ENCODE data around the gene HPSE2.
A peak's percentile ranks its signal among the peaks of the same experiment; 100 is the strongest.
"Not testable (repeated sequence)": the region's sequence is repeated elsewhere in the genome, so short reads cannot be mapped to it uniquely, and the experiment has no call there.

The HPSE2 gene

DNA sequence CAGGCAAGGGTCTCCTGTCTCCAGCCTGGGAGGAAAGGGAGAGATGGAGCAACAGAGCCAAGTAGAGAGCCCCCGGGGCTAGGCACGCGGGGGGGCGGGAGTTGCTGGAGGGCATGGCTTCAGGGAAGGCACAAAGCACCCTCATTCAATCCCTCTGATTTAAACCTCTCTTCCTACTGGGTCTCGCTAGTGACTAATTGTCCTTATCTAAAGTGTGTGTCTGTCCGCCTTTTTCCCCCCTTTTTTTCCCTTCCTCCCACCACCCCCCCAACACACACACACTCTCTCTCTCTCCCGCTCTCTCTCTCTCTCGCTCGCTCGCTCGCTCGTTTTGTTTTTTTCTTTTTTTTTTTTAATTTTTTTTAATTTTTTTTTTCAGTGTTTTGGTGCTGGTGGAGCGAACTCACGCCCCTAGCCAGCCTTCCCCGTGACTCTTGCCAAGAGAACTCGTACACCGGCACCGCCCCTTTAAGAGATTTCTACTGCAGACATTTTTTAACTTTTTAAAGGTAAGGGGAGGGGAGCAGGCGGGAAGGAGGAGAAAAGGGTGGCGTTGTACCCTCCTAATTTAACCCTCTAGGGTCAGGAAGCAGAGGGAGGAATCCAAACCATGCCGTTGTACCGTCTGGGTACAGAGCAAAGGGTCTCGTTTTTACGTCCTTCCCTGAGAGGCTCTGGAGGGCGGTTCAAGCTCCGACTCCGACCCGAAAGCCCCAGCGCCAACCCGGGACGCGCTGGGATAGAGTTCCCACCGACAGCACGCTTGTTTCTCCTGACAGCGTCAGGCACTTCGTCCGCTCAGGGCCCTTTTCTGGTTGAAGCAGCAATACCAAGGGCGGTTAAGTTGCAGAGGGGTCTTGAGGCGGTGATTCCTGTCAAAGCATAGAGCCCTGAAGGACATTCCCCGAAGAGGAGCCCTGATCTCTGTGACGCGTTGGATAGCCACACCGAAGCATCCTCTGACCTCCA is at the start of gene HPSE2:
Gene HPSE2, minus strand, starts transcription at position 195 of the 969 bp plus-strand sequence.
- TF ChIP-seq, protein P1, sequence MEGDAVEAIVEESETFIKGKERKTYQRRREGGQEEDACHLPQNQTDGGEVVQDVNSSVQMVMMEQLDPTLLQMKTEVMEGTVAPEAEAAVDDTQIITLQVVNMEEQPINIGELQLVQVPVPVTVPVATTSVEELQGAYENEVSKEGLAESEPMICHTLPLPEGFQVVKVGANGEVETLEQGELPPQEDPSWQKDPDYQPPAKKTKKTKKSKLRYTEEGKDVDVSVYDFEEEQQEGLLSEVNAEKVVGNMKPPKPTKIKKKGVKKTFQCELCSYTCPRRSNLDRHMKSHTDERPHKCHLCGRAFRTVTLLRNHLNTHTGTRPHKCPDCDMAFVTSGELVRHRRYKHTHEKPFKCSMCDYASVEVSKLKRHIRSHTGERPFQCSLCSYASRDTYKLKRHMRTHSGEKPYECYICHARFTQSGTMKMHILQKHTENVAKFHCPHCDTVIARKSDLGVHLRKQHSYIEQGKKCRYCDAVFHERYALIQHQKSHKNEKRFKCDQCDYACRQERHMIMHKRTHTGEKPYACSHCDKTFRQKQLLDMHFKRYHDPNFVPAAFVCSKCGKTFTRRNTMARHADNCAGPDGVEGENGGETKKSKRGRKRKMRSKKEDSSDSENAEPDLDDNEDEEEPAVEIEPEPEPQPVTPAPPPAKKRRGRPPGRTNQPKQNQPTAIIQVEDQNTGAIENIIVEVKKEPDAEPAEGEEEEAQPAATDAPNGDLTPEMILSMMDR (conservative IDR thresholded peaks at IDR 0.05) = no peak
- TF ChIP-seq ZFX (IDR thresholded peaks at IDR 0.05) = no peak
- H3K27ac ChIP-seq = no peak within 1 kb of the TSS

DNA sequence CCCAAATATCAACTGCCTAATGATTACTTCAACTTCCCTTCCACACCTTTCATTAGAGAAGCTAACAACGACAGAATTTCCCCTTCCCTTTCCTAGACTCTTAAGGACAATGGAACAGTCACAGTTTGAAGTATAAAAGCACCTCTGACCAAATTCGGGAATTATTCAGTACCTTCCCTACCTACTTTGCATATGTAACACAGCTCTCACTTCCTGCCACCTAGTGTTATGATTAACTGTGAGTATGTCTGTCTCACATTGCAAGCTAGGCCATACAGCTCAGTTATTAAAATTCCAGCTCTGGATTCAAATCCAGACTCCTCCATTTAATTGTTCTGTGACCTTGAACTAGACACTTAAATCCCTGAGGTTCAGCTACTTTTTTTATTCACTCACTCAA is 44.8 kb upstream of the HPSE2 start:
- no peak for TF ChIP-seq ZFX (IDR thresholded peaks at IDR 0.05)
- TF ChIP-seq, protein P1 (conservative IDR thresholded peaks at IDR 0.05) = no peak
- no peak overlapping the region for H3K27ac ChIP-seq

DNA sequence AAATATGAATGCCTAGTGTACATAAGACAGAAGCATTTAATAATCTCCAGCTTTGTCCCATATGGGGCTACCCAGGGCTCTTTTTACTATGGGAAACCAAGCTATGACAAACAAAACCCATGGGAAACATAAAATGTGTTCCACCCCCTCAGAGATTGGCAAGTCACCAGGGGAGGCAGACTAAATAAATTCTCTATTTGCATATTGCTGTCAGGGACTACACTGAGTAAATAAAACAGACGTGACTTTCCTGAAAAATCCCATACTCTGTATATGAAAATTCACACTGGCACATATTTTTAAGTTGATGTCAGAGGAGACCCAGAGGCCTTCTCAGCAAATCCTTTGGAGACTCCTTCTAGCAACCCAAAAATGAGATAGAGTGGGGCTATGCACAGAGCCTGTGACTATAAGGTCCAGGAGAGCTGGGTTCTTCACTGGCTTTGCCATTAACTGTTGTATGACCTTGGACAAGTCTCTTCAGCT is 44.0 kb upstream of the HPSE2 start:
- TF ChIP-seq, protein P1 (conservative IDR thresholded peaks at IDR 0.05) = no peak
- TF ChIP-seq ZFX (IDR thresholded peaks at IDR 0.05) = no peak
- H3K27ac ChIP-seq = no peak overlapping the region

DNA sequence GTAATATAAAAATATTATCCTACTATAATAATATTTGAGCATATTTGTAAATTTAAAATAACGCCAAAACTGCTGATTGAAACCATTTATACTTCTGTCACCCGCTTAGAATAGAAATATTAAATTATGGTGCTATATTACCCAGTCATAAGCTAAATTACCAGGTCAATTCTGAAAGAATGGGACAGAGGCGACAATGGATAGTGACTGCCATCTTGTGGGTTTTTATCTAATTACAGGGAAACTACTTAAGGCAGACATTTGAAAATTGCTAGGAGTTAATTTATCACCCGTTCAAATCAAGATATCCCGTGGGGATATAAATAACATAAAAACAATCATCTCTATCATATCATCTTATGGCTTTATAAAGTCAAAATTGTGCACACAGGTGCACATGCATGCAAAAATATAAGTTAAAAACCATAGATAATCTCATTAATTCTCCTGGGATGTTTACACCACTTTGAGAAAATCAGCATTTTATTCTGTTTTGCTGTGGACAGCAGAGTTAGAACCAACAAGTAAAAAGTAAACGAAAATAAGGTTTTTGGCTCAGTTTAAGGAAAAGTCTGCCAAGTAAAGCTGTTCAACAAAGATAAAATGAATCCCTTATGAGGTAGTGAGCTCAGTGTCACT is 41.3 kb upstream of the HPSE2 start:
- TF ChIP-seq, protein P1 (conservative IDR thresholded peaks at IDR 0.05) = peak; percentile 84
- TF ChIP-seq ZFX (IDR thresholded peaks at IDR 0.05) = no peak

DNA sequence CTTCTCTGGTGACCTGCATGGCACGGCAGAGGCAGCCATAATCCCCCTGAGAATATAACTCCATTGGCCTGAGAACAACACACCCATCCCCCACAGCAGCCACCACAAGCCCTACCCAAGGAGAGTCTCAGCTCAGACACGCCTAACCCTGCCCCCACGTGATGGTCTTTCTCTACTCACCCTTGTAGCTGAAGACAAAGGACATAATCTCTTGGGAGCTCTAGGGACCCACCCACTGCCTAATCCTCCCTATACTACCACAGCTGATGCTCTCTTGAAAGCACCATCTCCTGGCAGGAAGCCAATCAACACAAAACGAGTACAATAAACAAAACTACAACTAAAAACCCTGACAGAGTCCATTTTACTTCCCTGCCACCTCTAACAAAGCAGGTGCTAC is 30.7 kb upstream of the HPSE2 start:
- H3K27ac ChIP-seq = no peak overlapping the region
- no peak for TF ChIP-seq ZFX (IDR thresholded peaks at IDR 0.05)
- TF ChIP-seq, protein P1 (conservative IDR thresholded peaks at IDR 0.05) = no peak

More for the DNA sequence above, 41.3 kb upstream of the HPSE2 start:
- H3K27ac ChIP-seq = no peak overlapping the region

DNA sequence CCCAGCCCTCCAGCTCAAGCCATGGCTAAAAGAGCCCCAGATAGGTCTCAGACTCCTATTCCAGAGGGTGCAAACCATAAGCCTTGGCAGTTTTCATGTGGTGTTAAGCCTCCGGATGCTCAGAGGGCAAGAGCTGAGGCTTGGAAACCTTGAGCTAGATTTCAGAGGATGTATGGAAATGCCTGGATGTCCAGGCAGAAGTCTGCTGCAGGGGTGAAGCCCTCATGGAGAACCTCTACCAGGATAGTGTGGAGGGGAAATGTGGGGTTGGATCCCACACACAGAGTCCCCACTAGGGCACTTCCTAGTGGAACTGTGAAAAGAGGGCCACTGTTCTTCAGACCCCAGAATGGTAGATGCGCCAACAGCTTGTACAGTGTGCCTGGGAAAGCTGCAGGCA is 13.2 kb upstream of the HPSE2 start:
- TF ChIP-seq, protein P1 (conservative IDR thresholded peaks at IDR 0.05) = no peak
- TF ChIP-seq ZFX (IDR thresholded peaks at IDR 0.05) = no peak
- H3K27ac ChIP-seq = no peak overlapping the region

DNA sequence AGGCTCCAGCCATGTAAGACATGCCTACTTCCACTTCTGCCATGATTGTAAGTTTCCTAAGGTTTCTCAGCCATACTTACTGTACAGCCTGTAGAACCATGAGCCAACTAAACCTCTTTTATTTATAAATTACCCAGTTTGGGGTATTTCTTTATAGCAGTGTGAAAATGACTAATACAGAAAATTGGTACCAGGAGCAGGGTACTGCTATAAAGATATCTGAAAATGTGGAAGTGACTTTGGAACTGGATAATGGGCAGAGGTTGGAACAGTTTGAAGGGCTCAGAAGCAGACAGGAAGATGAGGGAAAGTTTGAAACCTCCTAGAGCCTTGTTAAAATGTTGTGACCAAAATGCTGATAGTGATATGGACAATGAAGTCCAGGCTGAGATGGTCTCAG is 12.2 kb upstream of the HPSE2 start:
- H3K27ac ChIP-seq = not testable (repeated sequence)

Data from C4-2B (cell line).